GM21515 (cell line): ENCODE measurements around the gene MLIP.
"Not testable (repeated sequence)": the region's sequence is repeated elsewhere in the genome, so short reads cannot be mapped to it uniquely, and the experiment has no call there.

Experiments
- ATAC-seq: cut with Tn5 transposase; IDR thresholded peaks from one replicate; pipeline ENCODE4 v1.9.1; 2021; ENCODE audit not compliant: unreplicated experiment

MLIP gene

DNA sequence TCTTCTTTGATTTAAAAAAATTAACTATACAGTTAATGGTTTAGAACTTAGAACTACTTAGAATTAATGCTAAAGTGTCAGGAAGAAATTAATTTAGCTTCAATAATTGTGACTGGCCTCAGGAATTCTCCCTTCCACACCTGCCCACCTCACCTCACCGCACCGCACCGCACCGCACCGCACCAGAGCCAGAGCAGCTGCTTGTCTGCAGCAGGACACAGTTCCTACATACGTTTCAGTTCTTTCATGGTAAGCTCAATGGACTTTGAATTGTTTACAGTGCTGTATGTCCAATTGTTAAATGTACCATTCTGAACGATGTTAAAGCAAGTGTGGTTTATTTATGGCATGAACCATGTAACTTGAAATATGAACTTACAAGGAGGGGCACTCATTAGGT, 98.7 kb downstream of the MLIP start:
- not testable (repeated sequence) for ATAC-seq

DNA sequence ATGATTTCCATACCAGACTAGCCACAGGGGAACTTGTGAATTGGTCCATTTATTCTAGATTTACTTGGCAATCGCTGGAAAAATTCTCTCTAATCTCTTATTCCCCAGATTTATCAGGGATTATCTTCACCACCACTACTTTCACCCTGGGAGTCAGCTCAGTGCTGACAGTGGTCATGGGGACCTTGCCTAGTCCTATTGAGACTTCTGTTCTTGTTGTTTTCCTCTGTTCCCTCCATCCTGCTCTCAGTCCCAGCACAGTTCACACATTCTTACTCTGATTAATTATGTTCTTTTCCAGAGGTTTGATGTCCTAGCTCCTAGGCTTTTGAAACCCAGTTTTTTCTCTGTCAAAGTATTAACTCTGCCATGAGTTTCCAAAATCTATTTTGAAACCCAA, 103.0 kb downstream of the MLIP start:
- no peak for ATAC-seq

GRCh38 chr6:54216336-54216735, 105.1 kb downstream of the MLIP start:
- no peak for ATAC-seq

DNA sequence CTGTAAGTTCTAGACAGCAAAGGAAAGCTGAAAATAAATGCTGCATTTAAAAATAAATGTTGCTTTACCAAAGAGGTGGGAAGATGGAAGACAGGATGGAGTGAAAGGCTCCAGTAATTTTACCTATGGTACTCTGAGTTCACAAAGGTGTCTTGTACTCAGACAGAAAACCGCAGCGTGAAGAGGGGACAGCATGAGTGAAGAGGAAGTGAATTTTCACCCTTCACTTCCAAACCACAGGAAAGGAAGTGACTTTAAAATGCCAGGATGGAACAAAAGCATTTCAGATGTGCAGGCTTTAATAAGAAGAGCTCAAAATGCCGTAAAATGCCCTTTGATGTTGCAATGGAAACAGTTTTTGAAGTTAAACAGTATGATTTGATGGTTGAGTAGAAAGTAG, 105.8 kb downstream of the MLIP start:
- no peak for ATAC-seq

- ATAC-seq: no peak
These were observed 111.0 kb downstream of the MLIP start for GRCh38 chr6:54222217-54222616.

DNA sequence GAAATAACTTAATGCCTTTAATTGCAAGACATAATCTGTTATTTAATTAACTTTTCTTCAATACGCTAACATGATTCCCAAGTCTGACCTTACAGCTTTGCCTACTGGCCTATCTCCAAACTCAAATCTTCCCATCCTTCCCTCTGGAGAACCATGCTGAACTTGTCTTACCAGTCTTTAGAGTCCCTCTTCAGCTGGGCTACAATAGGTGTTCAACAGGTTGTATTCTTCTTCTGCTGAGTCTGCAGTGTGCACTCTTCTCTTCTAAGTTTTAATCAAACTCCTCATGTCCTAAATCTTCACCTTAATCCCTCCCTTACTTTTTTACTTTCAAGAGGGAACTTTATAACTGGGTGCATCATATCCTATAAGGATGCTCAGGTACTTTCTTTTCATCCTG, 121.5 kb downstream of the MLIP start:
- ATAC-seq: no peak

- ATAC-seq: no peak
These were observed 123.3 kb downstream of the MLIP start for GRCh38 chr6:54234539-54234938.

DNA sequence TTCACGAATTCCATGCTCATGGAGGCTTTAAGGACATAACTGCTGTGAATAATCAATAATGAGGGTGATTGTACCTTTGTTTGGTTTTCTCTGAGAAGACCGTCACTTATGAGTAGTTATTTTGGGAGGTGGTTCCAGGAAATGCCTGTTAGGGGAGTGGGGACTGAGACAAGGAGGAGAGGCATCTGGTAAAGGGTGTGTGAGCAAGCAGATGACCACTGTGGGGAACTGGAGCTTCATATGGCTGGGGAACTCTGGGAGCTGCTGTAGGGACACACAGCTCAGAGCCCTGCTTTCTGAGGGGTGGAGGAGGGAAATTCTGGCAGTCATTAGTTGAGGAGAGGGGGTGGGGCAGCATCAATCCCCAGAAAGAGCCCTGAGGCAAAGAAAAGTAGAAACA, 125.7 kb downstream of the MLIP start:
- ATAC-seq: no peak

- ATAC-seq: no peak
These were observed 127.2 kb downstream of the MLIP start for GRCh38 chr6:54238396-54238795.

GRCh38 chr6:54243699-54244098, 132.5 kb downstream of the MLIP start:
- ATAC-seq: no peak

DNA sequence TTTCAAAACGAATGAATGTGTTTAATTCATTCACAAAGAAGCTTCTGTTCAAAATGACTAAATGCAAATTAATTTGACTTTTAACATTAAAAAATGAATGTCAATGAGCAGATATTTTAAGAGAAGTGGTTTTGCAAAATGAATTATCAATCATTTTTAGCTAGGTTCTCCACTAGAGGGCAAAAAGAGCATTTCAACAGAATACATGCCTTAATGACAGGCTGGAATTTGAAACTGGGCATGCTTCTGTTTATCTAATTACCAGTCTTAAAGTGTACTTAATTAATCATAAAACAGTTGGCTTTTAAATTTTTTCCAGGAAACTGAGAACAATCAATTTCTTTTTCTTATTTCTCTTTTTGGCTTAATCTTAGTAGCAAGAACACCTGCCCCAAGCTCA, 133.2 kb downstream of the MLIP start:
- ATAC-seq: no peak

GRCh38 chr6:54245265-54245664, 134.0 kb downstream of the MLIP start:
- no peak for ATAC-seq

GRCh38 chr6:54248319-54248718, 137.1 kb downstream of the MLIP start:
- no peak for ATAC-seq

DNA sequence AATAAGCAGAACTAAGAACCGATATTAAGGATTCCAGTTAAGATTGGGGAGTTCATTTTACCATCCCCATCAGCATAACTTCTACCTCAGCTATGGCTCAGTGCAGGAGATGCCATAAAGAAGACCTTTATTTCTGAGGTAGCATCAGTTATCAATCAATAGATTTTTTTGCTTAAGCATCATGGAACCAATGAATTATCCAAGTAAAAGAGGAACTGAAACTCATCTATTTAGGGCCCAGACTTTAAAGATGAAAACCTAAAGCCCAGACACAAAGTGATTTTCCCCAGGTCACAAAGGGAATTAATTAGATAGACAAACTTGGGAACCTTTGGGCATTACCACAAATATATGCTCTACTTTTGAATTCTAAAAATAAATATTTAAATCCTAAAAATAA, 137.8 kb downstream of the MLIP start:
- ATAC-seq: no peak

DNA sequence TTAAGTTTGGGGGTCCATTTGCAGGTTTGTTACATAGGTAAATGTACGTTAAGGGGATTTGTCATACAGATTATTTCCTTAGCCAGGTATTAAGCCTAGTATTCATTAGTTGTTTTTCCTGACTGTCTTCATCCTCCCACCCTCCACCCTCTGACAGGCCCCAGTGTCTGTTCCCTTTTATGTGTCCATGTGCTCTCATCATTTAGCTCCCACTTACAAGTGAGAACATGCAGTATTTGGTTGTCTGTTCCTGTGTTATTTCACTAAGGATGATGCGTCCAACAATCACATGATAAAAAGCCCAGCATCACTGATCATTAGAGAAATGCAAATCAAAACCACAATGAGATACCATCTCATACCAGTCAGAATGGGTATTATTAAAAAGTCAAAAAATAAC, 138.6 kb downstream of the MLIP start:
- not testable (repeated sequence) for ATAC-seq

DNA sequence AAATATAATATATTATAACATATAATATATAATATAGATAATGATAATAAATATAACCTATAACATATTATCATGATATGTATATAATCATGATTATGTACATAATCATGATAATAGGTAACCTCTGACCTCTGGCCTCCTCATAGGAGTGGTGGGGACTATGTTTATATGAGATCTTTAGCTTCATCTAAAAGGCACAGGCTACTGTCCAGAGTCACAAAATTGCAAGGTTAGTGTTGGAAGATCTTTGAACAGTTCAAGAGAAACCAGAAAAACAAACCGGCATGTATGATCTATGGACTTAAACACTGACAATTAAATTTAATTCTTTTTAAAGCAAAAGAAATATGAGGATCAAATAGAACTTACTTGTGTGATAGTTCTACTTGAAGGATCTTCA, 141.3 kb downstream of the MLIP start:
- no peak for ATAC-seq

DNA sequence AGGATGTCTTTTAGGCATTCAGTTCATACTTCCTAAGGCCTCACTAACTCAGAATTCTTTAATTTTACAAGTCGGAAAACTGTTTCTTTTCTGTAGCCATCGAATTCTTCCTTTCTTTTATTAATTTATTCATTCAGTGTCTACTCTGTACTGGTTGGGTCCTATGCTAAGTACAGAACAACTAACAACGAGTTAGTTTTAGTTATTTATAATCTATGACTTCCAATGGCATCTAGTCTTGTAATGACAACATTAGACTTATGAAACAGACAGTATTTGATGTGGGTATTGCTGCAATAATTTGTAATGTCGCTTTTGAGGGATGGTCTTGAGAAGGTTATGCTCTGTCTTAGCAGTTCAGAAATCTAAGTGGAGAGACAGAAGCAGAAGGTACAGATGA, 141.7 kb downstream of the MLIP start:
- ATAC-seq: no peak

DNA sequence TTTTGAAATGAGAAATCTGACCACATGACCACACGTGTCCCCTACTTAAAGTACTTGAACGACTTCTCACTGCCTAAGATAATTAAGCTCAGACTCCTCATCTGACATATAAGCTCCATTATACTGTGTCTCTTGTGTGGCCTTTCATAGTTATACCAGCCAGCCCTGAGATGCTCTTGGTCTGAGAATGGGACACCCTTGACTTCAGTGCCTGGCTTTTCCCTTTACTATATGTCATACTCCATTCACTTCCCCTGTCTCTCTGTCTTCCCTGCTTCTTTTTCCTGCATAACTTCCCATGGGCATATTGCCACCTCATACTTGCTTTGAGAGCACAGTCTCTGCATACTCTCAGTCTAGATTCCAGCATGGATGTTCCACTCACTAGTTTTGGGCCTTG, 143.6 kb downstream of the MLIP start:
- no peak for ATAC-seq

GRCh38 chr6:54255886-54256285, 144.6 kb downstream of the MLIP start:
- no peak for ATAC-seq

DNA sequence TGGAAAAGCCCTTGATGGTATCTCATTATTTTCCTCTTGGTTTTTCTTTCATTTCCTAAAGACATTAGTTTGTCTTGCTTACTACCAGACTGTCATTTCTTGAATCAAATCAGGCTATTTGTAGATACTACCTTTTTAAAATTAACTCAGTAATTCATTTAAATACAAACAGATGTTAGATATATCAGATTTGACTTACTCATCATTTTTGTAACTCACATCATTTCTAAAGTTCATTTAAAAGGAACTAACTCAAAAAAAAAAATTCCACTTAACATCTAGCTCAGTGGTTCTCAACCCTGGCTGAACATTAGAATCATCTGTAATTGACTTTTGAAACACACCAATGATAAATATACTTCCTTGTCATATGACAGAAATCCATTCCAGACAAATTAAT, 148.8 kb downstream of the MLIP start:
- ATAC-seq: no peak

GRCh38 chr6:54262499-54262898, 151.3 kb downstream of the MLIP start:
- no peak for ATAC-seq

- no peak for ATAC-seq
These were observed 151.7 kb downstream of the MLIP start for GRCh38 chr6:54262971-54263370.

- no peak for ATAC-seq
These were observed 153.5 kb downstream of the MLIP start for GRCh38 chr6:54264581-54265272.
